ENCODE measurements around the gene RBMS3.

The RBMS3 gene

GRCh38 chr3:29436612-29437323 is 155.9 kb downstream of the RBMS3 start:
- H3K9ac ChIP-seq (ENCODE audit: low read length): no peak overlapping the region
- no peak overlapping the region for H4K8ac ChIP-seq (ENCODE audit: low read depth, low read length)
- H2BK5ac ChIP-seq (ENCODE audit: low read depth, low read length, poor library complexity): no peak overlapping the region
- no peak overlapping the region for H3K18ac ChIP-seq (ENCODE audit: low read length)
- H4K12ac ChIP-seq (ENCODE audit: low read depth, low read length): no peak overlapping the region
- H3K4ac ChIP-seq (ENCODE audit: low read depth, low read length): no peak overlapping the region
- no peak overlapping the region for H2AFZ ChIP-seq (ENCODE audit: insufficient read depth, low read length, poor library complexity)
- no peak overlapping the region for H4K91ac ChIP-seq (ENCODE audit: low read depth, low read length)
- H3K27me3 ChIP-seq (ENCODE audit: insufficient read depth, low read length): no peaks in the 10 kb centered on the region
- peaks cover 0 to 3% of the 10 kb centered on the region in 2 experiments for H3K36me3 ChIP-seq (ENCODE audit: control insufficient read depth in 1 of 2, insufficient read depth in 2 of 2, low read length in 2 of 2)
- no peak overlapping the region for H2AK5ac ChIP-seq (ENCODE audit: low read length)
- no peak for DNase-seq
- H3K79me2 ChIP-seq (ENCODE audit: control insufficient read depth, insufficient read depth, low read length, poor library complexity): no peaks in the 10 kb centered on the region
- H2BK120ac ChIP-seq (ENCODE audit: insufficient read depth, low read length, poor library complexity): no peak overlapping the region
- no peak overlapping the region for H2BK12ac ChIP-seq (ENCODE audit: low read length)
- H3K23ac ChIP-seq (ENCODE audit: low read length): no peak overlapping the region
- H3K14ac ChIP-seq (ENCODE audit: low read length): no peak overlapping the region
- H3K4me1 ChIP-seq (ENCODE audit: control insufficient read depth in 1 of 2, insufficient read depth in 2 of 2, low read length in 2 of 2): peaks cover 0 to 3% of the 10 kb centered on the region in 2 experiments
- peaks cover 4% of the 10 kb centered on the region for H3K79me1 ChIP-seq (ENCODE audit: low read length)
- no peak overlapping the region for H3K4me3 ChIP-seq (ENCODE audit: low read depth, low read length)
- no peaks in the 10 kb centered on the region for H3K9me3 ChIP-seq (ENCODE audit: insufficient read depth, low read depth, low read length)
- H3K27ac ChIP-seq (ENCODE audit: low read depth, low read length): no peak overlapping the region
- H3K4me2 ChIP-seq (ENCODE audit: low read length): no peak overlapping the region

DNA sequence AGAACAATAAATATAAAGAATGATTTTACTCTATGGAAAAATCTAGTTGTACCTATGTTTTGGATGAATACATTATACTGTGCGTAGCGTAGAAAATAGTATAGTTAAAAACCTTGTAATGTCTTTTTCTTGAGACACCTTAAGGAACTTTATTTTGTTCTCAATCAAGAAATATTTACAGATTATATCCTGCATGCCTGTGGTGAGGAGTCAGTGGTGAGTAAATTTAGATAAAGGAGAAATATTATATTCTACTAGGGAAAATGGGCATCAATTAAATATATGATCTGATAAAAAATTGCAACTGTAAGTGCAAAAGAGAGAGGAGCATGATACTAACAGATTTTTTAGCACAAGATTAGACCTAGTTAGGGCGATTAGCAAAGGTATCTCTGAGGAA is 157.7 kb downstream of the RBMS3 start:
- Histone ChIP-seq H3K36me3 (ENCODE audit: control insufficient read depth in 1 of 2, insufficient read depth in 2 of 2, low read length in 2 of 2) (peaks cover 0 to 3% of the 10 kb centered on the region in 2 experiments), H3K27me3 (ENCODE audit: insufficient read depth, low read length) (no peaks in the 10 kb centered on the region), H2AK5ac (ENCODE audit: low read length) (no peak overlapping the region), H3K4ac (ENCODE audit: low read depth, low read length) (no peak overlapping the region), H2BK12ac (ENCODE audit: low read length) (no peak overlapping the region), H3K9me3 (ENCODE audit: insufficient read depth, low read depth, low read length) (no peaks in the 10 kb centered on the region), H3K14ac (ENCODE audit: low read length) (no peak overlapping the region), H3K18ac (ENCODE audit: low read length) (no peak overlapping the region), H3K23ac (ENCODE audit: low read length) (no peak overlapping the region), H3K4me1 (ENCODE audit: control insufficient read depth in 1 of 2, insufficient read depth in 2 of 2, low read length in 2 of 2) (peaks cover 0 to 3% of the 10 kb centered on the region in 2 experiments), H2BK120ac (ENCODE audit: insufficient read depth, low read length, poor library complexity) (peak overlapping the region; percentile 72), H4K91ac (ENCODE audit: low read depth, low read length) (no peak overlapping the region), H3K4me2 (ENCODE audit: low read length) (no peak overlapping the region), H2BK5ac (ENCODE audit: low read depth, low read length, poor library complexity) (no peak overlapping the region), H3K79me2 (ENCODE audit: control insufficient read depth, insufficient read depth, low read length, poor library complexity) (no peaks in the 10 kb centered on the region), H4K12ac (ENCODE audit: low read depth, low read length) (no peak overlapping the region), H3K9ac (ENCODE audit: low read length) (no peak overlapping the region), H3K27ac (ENCODE audit: low read depth, low read length) (no peak overlapping the region), H3K4me3 (ENCODE audit: low read depth, low read length) (no peak overlapping the region), H4K8ac (ENCODE audit: low read depth, low read length) (no peak overlapping the region), H3K79me1 (ENCODE audit: low read length) (no peaks in the 10 kb centered on the region), H2AFZ (ENCODE audit: insufficient read depth, low read length, poor library complexity) (no peak overlapping the region)
- DNase-seq: no peak
- no CpG with 5 or more reads among the region's 3 CpGs for WGBS (ENCODE audit: extremely low coverage, insufficient coverage, insufficient read length)

GRCh38 chr3:29440413-29441305 is 159.8 kb downstream of the RBMS3 start:
- no CpG with 5 or more reads among the region's 13 CpGs for WGBS (ENCODE audit: extremely low coverage, insufficient coverage, insufficient read length)
- Histone ChIP-seq H4K91ac (ENCODE audit: low read depth, low read length) (no peak overlapping the region), H3K9me3 (ENCODE audit: insufficient read depth, low read depth, low read length) (no peaks in the 10 kb centered on the region), H3K23ac (ENCODE audit: low read length) (no peak overlapping the region), H2BK120ac (ENCODE audit: insufficient read depth, low read length, poor library complexity) (no peak overlapping the region), H3K4me2 (ENCODE audit: low read length) (peak overlapping the region; percentile 69), H2AK5ac (ENCODE audit: low read length) (no peak overlapping the region), H3K27me3 (ENCODE audit: insufficient read depth, low read length) (no peaks in the 10 kb centered on the region), H2AFZ (ENCODE audit: insufficient read depth, low read length, poor library complexity) (no peak overlapping the region), H3K36me3 (ENCODE audit: control insufficient read depth in 1 of 2, insufficient read depth in 2 of 2, low read length in 2 of 2) (peaks cover 0 to under 1% of the 10 kb centered on the region in 2 experiments), H3K14ac (ENCODE audit: low read length) (no peak overlapping the region), H4K8ac (ENCODE audit: low read depth, low read length) (peak overlapping the region; percentile 43), H4K12ac (ENCODE audit: low read depth, low read length) (no peak overlapping the region), H3K18ac (ENCODE audit: low read length) (no peak overlapping the region), H3K79me1 (ENCODE audit: low read length) (no peaks in the 10 kb centered on the region), H3K4me1 (ENCODE audit: control insufficient read depth in 1 of 2, insufficient read depth in 2 of 2, low read length in 2 of 2) (peaks cover 0 to 1% of the 10 kb centered on the region in 2 experiments), H2BK12ac (ENCODE audit: low read length) (no peak overlapping the region), H3K9ac (ENCODE audit: low read length) (peak overlapping the region; percentile 50), H3K4ac (ENCODE audit: low read depth, low read length) (no peak overlapping the region), H3K79me2 (ENCODE audit: control insufficient read depth, insufficient read depth, low read length, poor library complexity) (no peaks in the 10 kb centered on the region), H3K4me3 (ENCODE audit: low read depth, low read length) (no peak overlapping the region), H2BK5ac (ENCODE audit: low read depth, low read length, poor library complexity) (peak overlapping the region; percentile 82), H3K27ac (ENCODE audit: low read depth, low read length) (peak overlapping the region; percentile 93)
- peak; percentile 11 to 27 for DNase-seq

DNA sequence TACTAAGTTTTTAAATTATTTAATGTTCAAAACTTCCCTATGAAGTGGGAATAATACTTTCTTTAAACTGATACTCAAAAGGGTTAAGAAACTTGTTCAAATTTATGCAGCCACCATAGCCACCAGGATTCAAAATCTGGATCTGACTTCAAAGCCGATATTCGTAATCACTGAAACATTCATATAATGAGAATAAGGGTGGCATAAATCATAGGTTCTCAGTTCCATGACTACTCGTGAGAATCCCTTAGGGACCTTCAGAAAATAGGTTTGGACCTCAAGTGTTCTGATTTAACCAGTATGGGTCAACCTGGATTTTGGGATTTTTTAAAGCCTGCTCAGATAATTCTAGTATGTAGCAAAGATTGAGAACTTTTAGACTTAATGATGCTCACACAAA is 160.6 kb downstream of the RBMS3 start:
- Histone ChIP-seq H2BK12ac (ENCODE audit: low read length) (no peak overlapping the region), H3K14ac (ENCODE audit: low read length) (no peak overlapping the region), H3K9me3 (ENCODE audit: insufficient read depth, low read depth, low read length) (no peaks in the 10 kb centered on the region), H3K23ac (ENCODE audit: low read length) (no peak overlapping the region), H2AFZ (ENCODE audit: insufficient read depth, low read length, poor library complexity) (no peak overlapping the region), H3K27ac (ENCODE audit: low read depth, low read length) (no peak overlapping the region), H3K4me3 (ENCODE audit: low read depth, low read length) (no peak overlapping the region), H3K4me2 (ENCODE audit: low read length) (no peak overlapping the region), H3K4me1 (ENCODE audit: control insufficient read depth in 1 of 2, insufficient read depth in 2 of 2, low read length in 2 of 2) (peaks cover 0 to 1% of the 10 kb centered on the region in 2 experiments), H4K8ac (ENCODE audit: low read depth, low read length) (no peak overlapping the region), H2BK5ac (ENCODE audit: low read depth, low read length, poor library complexity) (no peak overlapping the region), H3K18ac (ENCODE audit: low read length) (no peak overlapping the region), H3K36me3 (ENCODE audit: control insufficient read depth in 1 of 2, insufficient read depth in 2 of 2, low read length in 2 of 2) (no peaks in the 10 kb centered on the region), H2BK120ac (ENCODE audit: insufficient read depth, low read length, poor library complexity) (no peak overlapping the region), H3K79me1 (ENCODE audit: low read length) (no peaks in the 10 kb centered on the region), H3K4ac (ENCODE audit: low read depth, low read length) (no peak overlapping the region), H3K27me3 (ENCODE audit: insufficient read depth, low read length) (no peaks in the 10 kb centered on the region), H4K91ac (ENCODE audit: low read depth, low read length) (no peak overlapping the region), H3K79me2 (ENCODE audit: control insufficient read depth, insufficient read depth, low read length, poor library complexity) (no peaks in the 10 kb centered on the region), H2AK5ac (ENCODE audit: low read length) (no peak overlapping the region), H3K9ac (ENCODE audit: low read length) (no peak overlapping the region), H4K12ac (ENCODE audit: low read depth, low read length) (no peak overlapping the region)
- DNase-seq: peak in 1 of 2 donors; percentile 37
- WGBS (ENCODE audit: extremely low coverage, insufficient coverage, insufficient read length): no CpG with 5 or more reads among the region's 3 CpGs
